ENCODE measurements around the gene BANP.

The BANP gene

DNA sequence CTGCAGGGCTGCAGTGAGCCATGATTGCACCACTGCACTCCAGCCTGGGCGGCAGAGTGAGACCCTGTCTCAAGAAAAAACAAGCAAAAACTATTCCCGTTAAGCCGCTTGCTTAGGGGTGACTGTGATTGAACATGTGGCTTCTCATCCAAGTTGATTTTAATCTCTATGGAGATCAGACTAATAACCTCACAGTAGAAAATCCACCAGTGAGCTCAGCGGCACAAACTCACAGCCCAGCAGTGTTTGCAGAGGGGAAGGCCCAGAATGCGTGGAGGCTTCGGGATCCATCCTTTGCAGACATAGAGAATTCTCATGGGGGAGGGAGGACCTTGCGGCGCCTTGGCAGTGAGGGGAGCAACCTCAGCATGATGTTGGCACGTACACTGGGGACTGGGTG is 7.4 kb downstream of the BANP start:
- Histone ChIP-seq H3K4me2 (ENCODE audit: low read length) (no peak overlapping the region), H3K9ac (ENCODE audit: low read length) (no peak overlapping the region), H3K4ac (ENCODE audit: low read depth, low read length) (no peak overlapping the region), H3K79me2 (ENCODE audit: control insufficient read depth, insufficient read depth, low read length) (peaks cover 92% of the 10 kb centered on the region), H3K18ac (ENCODE audit: low read length) (no peak overlapping the region), H3K4me1 (ENCODE audit: control insufficient read depth, low read depth, low read length) (no peaks in the 10 kb centered on the region), H3K79me1 (ENCODE audit: low read length) (peaks cover 57% of the 10 kb centered on the region), H2AK5ac (ENCODE audit: low read length) (no peak overlapping the region), H3K56ac (ENCODE audit: low read length) (no peak overlapping the region), H2BK5ac (ENCODE audit: low read length) (no peak overlapping the region), H2BK120ac (ENCODE audit: low read depth, low read length) (no peak overlapping the region), H2BK15ac (replicated peaks; ENCODE audit: low read depth) (no peak overlapping the region), H3K27me3 (ENCODE audit: insufficient read depth, low read length, poor library complexity) (no peaks in the 10 kb centered on the region), H3K27ac (ENCODE audit: low read depth, low read length) (no peak overlapping the region), H3K23ac (ENCODE audit: low read length) (no peak overlapping the region), H4K8ac (ENCODE audit: low read depth, low read length) (no peak overlapping the region), H4K5ac (ENCODE audit: low read length) (no peak overlapping the region), H3K36me3 (ENCODE audit: control insufficient read depth, insufficient read depth, low read length) (peaks cover 2% of the 10 kb centered on the region), H3K4me3 (ENCODE audit: low read length) (no peak overlapping the region)
- no CpG with 5 or more reads among the region's 9 CpGs for WGBS (ENCODE audit: extremely low coverage, insufficient coverage, low lambda C conversion rate)
- DNase-seq, result no peak

DNA sequence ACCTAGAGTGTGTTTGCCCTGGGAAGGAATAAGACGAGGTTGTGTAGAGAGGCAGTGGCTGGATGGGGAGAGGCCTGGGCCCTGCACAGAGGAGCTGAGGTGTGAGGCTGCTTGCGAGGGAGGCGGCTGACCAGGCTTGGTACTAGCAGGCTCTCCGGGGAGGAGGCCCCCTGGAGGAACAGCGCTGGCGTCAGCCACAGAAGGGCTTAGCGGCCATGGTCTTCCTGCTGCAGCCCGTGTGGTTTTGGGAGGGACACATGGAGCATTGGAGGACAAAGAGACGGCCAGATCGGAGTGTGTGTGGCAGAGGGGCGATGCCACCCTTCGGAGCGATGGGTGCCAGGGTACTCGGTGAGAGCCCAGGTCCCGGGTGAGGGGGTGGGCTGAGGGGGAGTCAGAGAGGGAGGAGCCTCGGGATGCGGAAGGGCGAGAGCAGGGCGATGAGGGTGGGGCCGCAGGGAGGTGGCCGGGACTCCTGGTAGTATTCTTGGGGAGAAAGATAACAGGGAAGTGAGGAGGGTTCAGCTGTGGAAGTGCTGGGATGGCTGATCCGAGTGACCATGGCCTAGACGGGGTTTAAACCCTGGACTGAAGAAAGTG is 8.3 kb downstream of the BANP start:
- no peak overlapping the region for H3K23ac ChIP-seq (ENCODE audit: low read length)
- H2BK15ac ChIP-seq (replicated peaks; ENCODE audit: low read depth), result no peak overlapping the region
- H2BK5ac ChIP-seq (ENCODE audit: low read length), result no peak overlapping the region
- H3K9ac ChIP-seq (ENCODE audit: low read length), result no peak overlapping the region
- WGBS (ENCODE audit: extremely low coverage, insufficient coverage, low lambda C conversion rate), result no CpG with 5 or more reads among the region's 23 CpGs
- no peak overlapping the region for H3K4me3 ChIP-seq (ENCODE audit: low read length)
- H3K79me1 ChIP-seq (ENCODE audit: low read length), result peaks cover 59% of the 10 kb centered on the region
- no peak overlapping the region for H4K8ac ChIP-seq (ENCODE audit: low read depth, low read length)
- no peak overlapping the region for H4K5ac ChIP-seq (ENCODE audit: low read length)
- H3K4me1 ChIP-seq (ENCODE audit: control insufficient read depth, low read depth, low read length), result no peaks in the 10 kb centered on the region
- DNase-seq, result no peak
- H3K18ac ChIP-seq (ENCODE audit: low read length), result no peak overlapping the region
- H2BK120ac ChIP-seq (ENCODE audit: low read depth, low read length), result no peak overlapping the region
- no peak overlapping the region for H3K27ac ChIP-seq (ENCODE audit: low read depth, low read length)
- no peak overlapping the region for H3K4ac ChIP-seq (ENCODE audit: low read depth, low read length)
- no peaks in the 10 kb centered on the region for H3K27me3 ChIP-seq (ENCODE audit: insufficient read depth, low read length, poor library complexity)
- H3K56ac ChIP-seq (ENCODE audit: low read length), result no peak overlapping the region
- no peak overlapping the region for H3K4me2 ChIP-seq (ENCODE audit: low read length)
- H2AK5ac ChIP-seq (ENCODE audit: low read length), result no peak overlapping the region
- peaks cover 2% of the 10 kb centered on the region for H3K36me3 ChIP-seq (ENCODE audit: control insufficient read depth, insufficient read depth, low read length)
- H3K79me2 ChIP-seq (ENCODE audit: control insufficient read depth, insufficient read depth, low read length), result peaks cover 92% of the 10 kb centered on the region

DNA sequence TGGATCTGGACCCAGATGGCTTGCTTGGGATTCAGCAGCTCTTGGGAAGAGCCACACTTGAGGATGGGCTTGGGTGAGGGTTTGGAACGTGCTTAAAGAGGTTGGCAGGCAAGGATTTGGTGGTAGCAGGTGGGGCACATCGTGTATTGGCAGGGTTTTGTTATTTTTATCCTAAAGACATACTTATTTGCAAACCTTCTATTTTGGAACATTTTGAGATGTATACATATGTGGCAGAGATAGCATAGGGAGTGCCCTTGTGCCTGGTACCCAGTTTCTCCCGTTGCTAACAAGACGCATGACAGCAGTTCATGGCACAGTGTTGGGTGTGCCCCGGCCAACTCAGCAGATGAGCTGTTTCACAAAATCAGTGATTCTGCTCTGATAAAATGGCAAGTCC is 9.1 kb downstream of the BANP start:
- no CpG with 5 or more reads among the region's 5 CpGs for WGBS (ENCODE audit: extremely low coverage, insufficient coverage, low lambda C conversion rate)
- no peak overlapping the region for H2AK5ac ChIP-seq (ENCODE audit: low read length)
- no peak for DNase-seq
- H2BK15ac ChIP-seq (replicated peaks; ENCODE audit: low read depth), result no peak overlapping the region
- no peak overlapping the region for H4K5ac ChIP-seq (ENCODE audit: low read length)
- no peak overlapping the region for H3K4ac ChIP-seq (ENCODE audit: low read depth, low read length)
- no peak overlapping the region for H3K18ac ChIP-seq (ENCODE audit: low read length)
- H3K36me3 ChIP-seq (ENCODE audit: control insufficient read depth, insufficient read depth, low read length), result peaks cover 2% of the 10 kb centered on the region
- H3K27me3 ChIP-seq (ENCODE audit: insufficient read depth, low read length, poor library complexity), result no peaks in the 10 kb centered on the region
- H3K4me3 ChIP-seq (ENCODE audit: low read length), result no peak overlapping the region
- H4K8ac ChIP-seq (ENCODE audit: low read depth, low read length), result no peak overlapping the region
- H3K4me2 ChIP-seq (ENCODE audit: low read length), result no peak overlapping the region
- H2BK5ac ChIP-seq (ENCODE audit: low read length), result no peak overlapping the region
- no peaks in the 10 kb centered on the region for H3K4me1 ChIP-seq (ENCODE audit: control insufficient read depth, low read depth, low read length)
- H3K79me1 ChIP-seq (ENCODE audit: low read length), result peaks cover 56% of the 10 kb centered on the region
- H3K79me2 ChIP-seq (ENCODE audit: control insufficient read depth, insufficient read depth, low read length), result peaks cover 92% of the 10 kb centered on the region
- no peak overlapping the region for H3K23ac ChIP-seq (ENCODE audit: low read length)
- no peak overlapping the region for H3K9ac ChIP-seq (ENCODE audit: low read length)
- no peak overlapping the region for H2BK120ac ChIP-seq (ENCODE audit: low read depth, low read length)
- no peak overlapping the region for H3K27ac ChIP-seq (ENCODE audit: low read depth, low read length)
- no peak overlapping the region for H3K56ac ChIP-seq (ENCODE audit: low read length)

DNA sequence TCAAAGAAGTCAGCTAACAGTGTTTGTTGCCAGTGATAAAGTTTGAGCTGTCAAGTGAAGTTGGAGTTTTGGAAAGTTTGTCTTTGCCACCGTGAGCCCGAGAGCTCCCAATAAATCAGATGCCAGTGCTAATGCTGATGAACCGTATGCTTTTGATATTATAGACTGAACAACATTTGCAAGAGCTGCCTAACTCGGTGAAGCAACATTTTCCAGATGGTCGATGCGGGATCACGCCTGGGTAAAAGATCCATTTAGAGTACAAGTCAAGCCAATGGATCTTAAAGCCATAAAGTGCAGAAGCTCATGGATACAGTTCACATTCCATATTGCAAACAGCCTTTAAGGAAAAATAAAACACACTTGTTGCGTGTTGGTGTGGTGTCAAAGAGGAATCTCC is 9.6 kb downstream of the BANP start:
- H2BK15ac ChIP-seq (replicated peaks; ENCODE audit: low read depth), result no peak overlapping the region
- H3K36me3 ChIP-seq (ENCODE audit: control insufficient read depth, insufficient read depth, low read length), result peaks cover 2% of the 10 kb centered on the region
- no peak overlapping the region for H2AK5ac ChIP-seq (ENCODE audit: low read length)
- H3K23ac ChIP-seq (ENCODE audit: low read length), result no peak overlapping the region
- H4K5ac ChIP-seq (ENCODE audit: low read length), result no peak overlapping the region
- H3K27me3 ChIP-seq (ENCODE audit: insufficient read depth, low read length, poor library complexity), result no peaks in the 10 kb centered on the region
- H2BK5ac ChIP-seq (ENCODE audit: low read length), result no peak overlapping the region
- H3K4ac ChIP-seq (ENCODE audit: low read depth, low read length), result no peak overlapping the region
- no CpG with 5 or more reads among the region's 8 CpGs for WGBS (ENCODE audit: extremely low coverage, insufficient coverage, low lambda C conversion rate)
- H3K9ac ChIP-seq (ENCODE audit: low read length), result no peak overlapping the region
- H3K4me1 ChIP-seq (ENCODE audit: control insufficient read depth, low read depth, low read length), result no peaks in the 10 kb centered on the region
- no peak overlapping the region for H2BK120ac ChIP-seq (ENCODE audit: low read depth, low read length)
- DNase-seq, result no peak
- no peak overlapping the region for H4K8ac ChIP-seq (ENCODE audit: low read depth, low read length)
- H3K4me2 ChIP-seq (ENCODE audit: low read length), result no peak overlapping the region
- H3K56ac ChIP-seq (ENCODE audit: low read length), result no peak overlapping the region
- H3K79me1 ChIP-seq (ENCODE audit: low read length), result peaks cover 54% of the 10 kb centered on the region
- no peak overlapping the region for H3K27ac ChIP-seq (ENCODE audit: low read depth, low read length)
- H3K79me2 ChIP-seq (ENCODE audit: control insufficient read depth, insufficient read depth, low read length), result peaks cover 90% of the 10 kb centered on the region
- no peak overlapping the region for H3K18ac ChIP-seq (ENCODE audit: low read length)
- H3K4me3 ChIP-seq (ENCODE audit: low read length), result no peak overlapping the region

DNA sequence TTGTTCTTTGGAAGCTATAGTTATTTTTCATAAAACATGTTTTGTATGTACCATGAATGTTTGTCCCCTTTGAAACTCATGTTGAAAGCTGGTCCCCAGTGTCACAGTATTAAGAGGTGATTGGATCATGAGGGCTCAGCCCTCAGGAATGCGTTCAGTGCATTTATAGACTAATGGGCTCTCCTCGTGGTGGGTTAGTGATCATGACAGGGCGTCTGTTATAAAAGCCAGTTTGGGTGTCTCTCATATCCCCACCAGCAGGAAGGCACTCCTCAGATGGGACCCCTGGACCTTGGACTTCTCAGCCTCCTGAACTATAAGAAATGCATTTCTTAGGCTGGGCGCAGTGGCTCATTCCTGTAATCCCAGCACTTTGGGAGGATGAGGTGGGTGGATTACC is 10.4 kb downstream of the BANP start:
- no peak overlapping the region for H3K18ac ChIP-seq (ENCODE audit: low read length)
- H4K8ac ChIP-seq (ENCODE audit: low read depth, low read length), result no peak overlapping the region
- peaks cover 2% of the 10 kb centered on the region for H3K36me3 ChIP-seq (ENCODE audit: control insufficient read depth, insufficient read depth, low read length)
- H3K79me2 ChIP-seq (ENCODE audit: control insufficient read depth, insufficient read depth, low read length), result peaks cover 89% of the 10 kb centered on the region
- H2BK15ac ChIP-seq (replicated peaks; ENCODE audit: low read depth), result no peak overlapping the region
- H2AK5ac ChIP-seq (ENCODE audit: low read length), result no peak overlapping the region
- H2BK120ac ChIP-seq (ENCODE audit: low read depth, low read length), result no peak overlapping the region
- no CpG with 5 or more reads among the region's 4 CpGs for WGBS (ENCODE audit: extremely low coverage, insufficient coverage, low lambda C conversion rate)
- no peak overlapping the region for H3K56ac ChIP-seq (ENCODE audit: low read length)
- H4K5ac ChIP-seq (ENCODE audit: low read length), result no peak overlapping the region
- no peak overlapping the region for H3K4ac ChIP-seq (ENCODE audit: low read depth, low read length)
- no peak overlapping the region for H3K9ac ChIP-seq (ENCODE audit: low read length)
- peaks cover 55% of the 10 kb centered on the region for H3K79me1 ChIP-seq (ENCODE audit: low read length)
- H3K27me3 ChIP-seq (ENCODE audit: insufficient read depth, low read length, poor library complexity), result no peaks in the 10 kb centered on the region
- DNase-seq, result no peak
- H2BK5ac ChIP-seq (ENCODE audit: low read length), result no peak overlapping the region
- H3K4me3 ChIP-seq (ENCODE audit: low read length), result no peak overlapping the region
- no peaks in the 10 kb centered on the region for H3K4me1 ChIP-seq (ENCODE audit: control insufficient read depth, low read depth, low read length)
- H3K23ac ChIP-seq (ENCODE audit: low read length), result no peak overlapping the region
- H3K4me2 ChIP-seq (ENCODE audit: low read length), result no peak overlapping the region
- H3K27ac ChIP-seq (ENCODE audit: low read depth, low read length), result no peak overlapping the region

DNA sequence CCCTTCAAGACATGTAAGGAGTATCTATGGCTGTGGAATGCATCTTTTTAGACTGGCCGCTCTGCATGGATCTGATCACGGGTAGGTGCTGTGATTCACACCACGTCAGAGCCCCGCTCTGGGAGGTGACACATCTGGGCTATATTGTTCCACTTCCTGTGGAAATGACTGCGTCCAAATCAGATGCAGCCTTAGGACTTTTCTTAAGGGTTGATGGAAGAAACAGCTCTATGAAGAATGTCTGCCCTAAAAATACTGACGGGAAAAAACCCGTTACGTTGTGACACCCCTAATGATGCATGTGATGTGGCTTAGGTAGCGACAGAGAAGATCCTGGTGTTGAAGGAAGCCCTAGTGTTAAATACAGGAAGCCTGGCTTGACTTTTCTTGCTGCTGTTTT is 12.2 kb downstream of the BANP start:
- Histone ChIP-seq H3K4me2 (ENCODE audit: low read length) (no peak overlapping the region), H2AK5ac (ENCODE audit: low read length) (no peak overlapping the region), H3K4me1 (ENCODE audit: control insufficient read depth, low read depth, low read length) (no peaks in the 10 kb centered on the region), H3K23ac (ENCODE audit: low read length) (no peak overlapping the region), H3K56ac (ENCODE audit: low read length) (no peak overlapping the region), H3K4me3 (ENCODE audit: low read length) (no peak overlapping the region), H4K5ac (ENCODE audit: low read length) (no peak overlapping the region), H3K9ac (ENCODE audit: low read length) (no peak overlapping the region), H4K8ac (ENCODE audit: low read depth, low read length) (no peak overlapping the region), H2BK120ac (ENCODE audit: low read depth, low read length) (no peak overlapping the region), H3K36me3 (ENCODE audit: control insufficient read depth, insufficient read depth, low read length) (no peaks in the 10 kb centered on the region), H2BK5ac (ENCODE audit: low read length) (no peak overlapping the region), H3K79me1 (ENCODE audit: low read length) (peaks cover 49% of the 10 kb centered on the region), H2BK15ac (replicated peaks; ENCODE audit: low read depth) (no peak overlapping the region), H3K27me3 (ENCODE audit: insufficient read depth, low read length, poor library complexity) (no peaks in the 10 kb centered on the region), H3K4ac (ENCODE audit: low read depth, low read length) (no peak overlapping the region), H3K79me2 (ENCODE audit: control insufficient read depth, insufficient read depth, low read length) (peaks cover 79% of the 10 kb centered on the region), H3K27ac (ENCODE audit: low read depth, low read length) (no peak overlapping the region), H3K18ac (ENCODE audit: low read length) (no peak overlapping the region)
- no peak for DNase-seq
- WGBS (ENCODE audit: extremely low coverage, insufficient coverage, low lambda C conversion rate), result no CpG with 5 or more reads among the region's 9 CpGs

All from mesendoderm (in vitro differentiated cells).